Activated CD8-positive, alpha-beta memory T cell treated with anti-CD3 and anti-CD28 coated beads for 48 hours (primary cell): Measurements from ENCODE around the gene PRKCH.
"Not testable (repeated sequence)": the region's sequence is repeated elsewhere in the genome, so short reads cannot be mapped to it uniquely, and the experiment has no call there.

ENCODE experiments used
- DNase-seq, 3 experiments: peaks; one replicate each; pipeline ENCODE4 v3.0.0-alpha.2; 2020; ENCODE audit warnings: low read depth in 2 of 3, low spot score in 2 of 3

PRKCH gene

GRCh38 chr14:61388976-61389576, 67.7 kb downstream of the PRKCH start:
- no peak for DNase-seq

GRCh38 chr14:61391119-61391518, 69.7 kb downstream of the PRKCH start:
- no peak for DNase-seq

GRCh38 chr14:61392297-61392696, 70.9 kb downstream of the PRKCH start:
- no peak for DNase-seq

- DNase-seq = no peak
These were observed 73.2 kb downstream of the PRKCH start for GRCh38 chr14:61394542-61394941.

- DNase-seq = no peak
These were observed 73.8 kb downstream of the PRKCH start for GRCh38 chr14:61395115-61395725.

- no peak for DNase-seq
These were observed 74.9 kb downstream of the PRKCH start for GRCh38 chr14:61396279-61396678.

GRCh38 chr14:61396694-61397093, 75.3 kb downstream of the PRKCH start:
- DNase-seq = no peak

GRCh38 chr14:61397615-61398014, 76.2 kb downstream of the PRKCH start:
- DNase-seq = no peak

GRCh38 chr14:61398221-61398620, 76.8 kb downstream of the PRKCH start:
- no peak for DNase-seq

- DNase-seq = no peak
These were observed 78.0 kb downstream of the PRKCH start for GRCh38 chr14:61399365-61399764.

- DNase-seq = no peak
These were observed 80.1 kb downstream of the PRKCH start for GRCh38 chr14:61401461-61401860.

- no peak for DNase-seq
These were observed 82.0 kb downstream of the PRKCH start for GRCh38 chr14:61403411-61403810.

GRCh38 chr14:61404637-61405036, 83.3 kb downstream of the PRKCH start:
- DNase-seq = no peak

GRCh38 chr14:61406198-61406597, 84.8 kb downstream of the PRKCH start:
- DNase-seq = no peak

- DNase-seq = no peak
These were observed 85.3 kb downstream of the PRKCH start for GRCh38 chr14:61406675-61407074.

GRCh38 chr14:61408498-61408897, 87.1 kb downstream of the PRKCH start:
- DNase-seq = no peak

GRCh38 chr14:61409782-61410181, 88.4 kb downstream of the PRKCH start:
- DNase-seq = no peak

GRCh38 chr14:61415934-61416333, 94.6 kb downstream of the PRKCH start:
- DNase-seq = not testable (repeated sequence)

GRCh38 chr14:61416591-61416990, 95.2 kb downstream of the PRKCH start:
- DNase-seq = no peak

GRCh38 chr14:61417141-61417540, 95.8 kb downstream of the PRKCH start:
- DNase-seq = no peak

GRCh38 chr14:61417883-61418455, 96.6 kb downstream of the PRKCH start:
- DNase-seq = no peak

- DNase-seq = no peak
These were observed 97.4 kb downstream of the PRKCH start for GRCh38 chr14:61418746-61419145.

GRCh38 chr14:61419201-61419600, 97.8 kb downstream of the PRKCH start:
- no peak for DNase-seq
